ENCODE results near the gene MRPL12. TPM values are rescaled to one million over a fixed set of nuclear protein-coding genes. Genes with fewer than 3 reads are reported as not detected.

The MRPL12 gene
- total and polyA plus RNA-seq, 9 of the 15 experiments (the other 6 are each of a cell fraction or from before 2014, with no cell fraction given): 0.94 to 338 (median 100) TPM

DNA sequence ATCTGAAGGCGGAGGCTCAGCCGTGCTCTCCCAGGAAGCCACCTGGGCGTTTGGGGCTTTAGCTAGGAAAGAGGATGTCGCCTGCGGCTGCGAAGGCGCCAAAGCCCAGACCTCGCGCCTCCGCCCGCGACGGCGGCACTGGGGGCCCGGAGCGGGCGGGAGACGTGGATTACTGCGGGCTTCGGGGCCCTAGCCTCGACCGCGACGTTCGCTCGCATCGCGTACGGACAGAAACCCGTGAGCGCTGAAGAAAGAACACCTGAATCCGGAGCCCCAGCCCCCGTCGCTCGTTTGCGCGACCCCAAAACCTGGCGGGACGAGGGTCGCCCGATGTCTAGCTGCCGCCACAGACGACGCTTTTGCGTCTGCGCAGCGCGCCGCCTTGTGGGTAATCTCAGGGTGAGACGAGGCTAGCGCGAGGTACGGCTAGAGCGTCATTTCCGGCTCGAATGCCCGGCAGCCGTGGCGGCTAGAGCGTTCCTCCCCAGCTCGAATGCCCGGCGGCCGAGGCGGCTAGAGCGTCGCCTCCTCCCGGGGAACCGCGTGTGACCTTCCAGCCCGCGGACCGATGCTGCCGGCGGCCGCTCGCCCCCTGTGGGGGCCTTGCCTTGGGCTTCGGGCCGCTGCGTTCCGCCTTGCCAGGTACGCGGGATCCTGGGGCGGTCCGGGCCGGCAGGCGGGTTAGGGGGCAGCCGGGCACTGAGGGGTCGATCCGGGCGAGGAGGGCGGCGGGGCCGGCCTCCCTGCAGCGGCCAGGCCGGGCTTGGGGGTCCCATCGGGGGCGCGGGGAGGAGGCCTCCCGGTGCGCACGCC lies at the start of gene MRPL12 (continued):
- TF ChIP-seq, protein P1, sequence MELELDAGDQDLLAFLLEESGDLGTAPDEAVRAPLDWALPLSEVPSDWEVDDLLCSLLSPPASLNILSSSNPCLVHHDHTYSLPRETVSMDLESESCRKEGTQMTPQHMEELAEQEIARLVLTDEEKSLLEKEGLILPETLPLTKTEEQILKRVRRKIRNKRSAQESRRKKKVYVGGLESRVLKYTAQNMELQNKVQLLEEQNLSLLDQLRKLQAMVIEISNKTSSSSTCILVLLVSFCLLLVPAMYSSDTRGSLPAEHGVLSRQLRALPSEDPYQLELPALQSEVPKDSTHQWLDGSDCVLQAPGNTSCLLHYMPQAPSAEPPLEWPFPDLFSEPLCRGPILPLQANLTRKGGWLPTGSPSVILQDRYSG (tag; conservative IDR thresholded peaks at IDR 0.05; ENCODE audit: low read depth): no peak
- TF ChIP-seq HCFC1 (IDR thresholded peaks at IDR 0.05; ENCODE audit: low read depth, low read length) (peak; percentile 81), ZNF165 (CRISPR knock-in tag; IDR thresholded peaks at IDR 0.05; ENCODE audit: borderline replicate concordance) (peak; percentile 21; the same call in 1 of the 2 replicates), NONO (IDR thresholded peaks at IDR 0.05; ENCODE audit: low read depth in 2 of 2, low read length in 1 of 2) (peak; percentile 74 to 87; a peak in 3 of 4 replicates), ZSCAN29 (IDR thresholded peaks at IDR 0.05) (no peak), DMBX1 (CRISPR knock-in tag; IDR thresholded peaks at IDR 0.05; ENCODE audit: borderline replicate concordance) (no peak), LCOR (CRISPR knock-in tag; IDR thresholded peaks at IDR 0.05) (peak; percentile 74; the same call in 1 of the 2 replicates), MCM7 (IDR thresholded peaks at IDR 0.05) (no peak), MCM3 (IDR thresholded peaks at IDR 0.05) (no peak), NR2F6 (CRISPR knock-in tag; IDR thresholded peaks at IDR 0.05) (no peak), HDAC2 (IDR thresholded peaks at IDR 0.05) (peak; percentile 16; the same call in 1 of the 2 replicates), HLTF (IDR thresholded peaks at IDR 0.05) (no peak), PCBP1 (IDR thresholded peaks at IDR 0.05; ENCODE audit: low read depth, low read length, poor library complexity, severe bottlenecking) (peak; percentile 73), ZNF584 (CRISPR knock-in tag; IDR thresholded peaks at IDR 0.05; ENCODE audit: low read depth) (no peak), JUN (IDR thresholded peaks at IDR 0.05; ENCODE audit: borderline replicate concordance, low read depth, low read length) (0 out of 2 replicates have a peak, but pooled peaks have one; percentile 8), JUN (CRISPR knock-in tag; IDR thresholded peaks at IDR 0.05; ENCODE audit: borderline replicate concordance) (no peak), POLR2G (IDR thresholded peaks at IDR 0.05; ENCODE audit: low read depth, low read length) (peak; percentile 97), BHLHE40 (IDR thresholded peaks at IDR 0.05; ENCODE audit: low read length) (peak; percentile 30; the same call in 1 of the 2 replicates), SMAD3 (CRISPR knock-in tag; conservative IDR thresholded peaks at IDR 0.05) (0 out of 2 replicates have a peak, but pooled peaks have one; percentile 27), ZKSCAN3 (CRISPR knock-in tag; IDR thresholded peaks at IDR 0.05) (no peak), MTA3 (IDR thresholded peaks at IDR 0.05; ENCODE audit: borderline replicate concordance) (peak; percentile 83), NFRKB (IDR thresholded peaks at IDR 0.05; ENCODE audit: low read depth) (no peak), POLR2AphosphoS5 (IDR thresholded peaks at IDR 0.05; ENCODE audit: control insufficient read depth, insufficient read depth, low read depth, low read length) (peak; percentile 92)
- TF ChIP-seq, protein P2, sequence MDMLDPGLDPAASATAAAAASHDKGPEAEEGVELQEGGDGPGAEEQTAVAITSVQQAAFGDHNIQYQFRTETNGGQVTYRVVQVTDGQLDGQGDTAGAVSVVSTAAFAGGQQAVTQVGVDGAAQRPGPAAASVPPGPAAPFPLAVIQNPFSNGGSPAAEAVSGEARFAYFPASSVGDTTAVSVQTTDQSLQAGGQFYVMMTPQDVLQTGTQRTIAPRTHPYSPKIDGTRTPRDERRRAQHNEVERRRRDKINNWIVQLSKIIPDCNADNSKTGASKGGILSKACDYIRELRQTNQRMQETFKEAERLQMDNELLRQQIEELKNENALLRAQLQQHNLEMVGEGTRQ (CRISPR knock-in tag; IDR thresholded peaks at IDR 0.05): no peak
- TF ChIP-seq, protein P3, sequence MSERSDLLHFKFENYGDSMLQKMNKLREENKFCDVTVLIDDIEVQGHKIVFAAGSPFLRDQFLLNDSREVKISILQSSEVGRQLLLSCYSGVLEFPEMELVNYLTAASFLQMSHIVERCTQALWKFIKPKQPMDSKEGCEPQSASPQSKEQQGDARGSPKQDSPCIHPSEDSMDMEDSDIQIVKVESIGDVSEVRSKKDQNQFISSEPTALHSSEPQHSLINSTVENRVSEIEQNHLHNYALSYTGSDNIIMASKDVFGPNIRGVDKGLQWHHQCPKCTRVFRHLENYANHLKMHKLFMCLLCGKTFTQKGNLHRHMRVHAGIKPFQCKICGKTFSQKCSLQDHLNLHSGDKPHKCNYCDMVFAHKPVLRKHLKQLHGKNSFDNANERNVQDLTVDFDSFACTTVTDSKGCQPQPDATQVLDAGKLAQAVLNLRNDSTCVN (CRISPR knock-in tag; IDR thresholded peaks at IDR 0.05): no peak
- TF ChIP-seq, protein P4, sequence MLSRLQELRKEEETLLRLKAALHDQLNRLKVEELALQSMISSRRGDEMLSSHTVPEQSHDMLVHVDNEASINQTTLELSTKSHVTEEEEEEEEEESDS (CRISPR knock-in tag; IDR thresholded peaks at IDR 0.05): no peak
- TF ChIP-seq, protein P5, sequence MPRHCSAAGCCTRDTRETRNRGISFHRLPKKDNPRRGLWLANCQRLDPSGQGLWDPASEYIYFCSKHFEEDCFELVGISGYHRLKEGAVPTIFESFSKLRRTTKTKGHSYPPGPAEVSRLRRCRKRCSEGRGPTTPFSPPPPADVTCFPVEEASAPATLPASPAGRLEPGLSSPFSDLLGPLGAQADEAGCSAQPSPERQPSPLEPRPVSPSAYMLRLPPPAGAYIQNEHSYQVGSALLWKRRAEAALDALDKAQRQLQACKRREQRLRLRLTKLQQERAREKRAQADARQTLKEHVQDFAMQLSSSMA (CRISPR knock-in tag; IDR thresholded peaks at IDR 0.05): no peak
